Hepatocyte (in vitro differentiated cells): ENCODE data around the gene PIGN. TPM values are rescaled to one million over a fixed set of nuclear protein-coding genes. Genes with fewer than 3 reads are reported as not detected.

Experiments used
- DNase-seq: peaks from one replicate; pipeline ENCODE4 v3.0.0-alpha.2; 2016; ENCODE audit warnings: low spot score
- H2AFZ ChIP-seq: fragments of 200-600 bp; sonication (generic); 2 replicates; pipeline ENCODE4 v1.6.0; 2016; ENCODE audit warnings: antibody characterized with exemption, mild to moderate bottlenecking
- H3K27ac ChIP-seq: fragments of 200-600 bp; sonication (generic); 2 replicates; pipeline ENCODE4 v1.5.1; 2016; ENCODE audit warnings: mild to moderate bottlenecking
- H3K27me3 ChIP-seq: fragments of 200-600 bp; sonication (generic); 2 replicates; pipeline ENCODE4 v1.6.1; 2016
- H3K36me3 ChIP-seq: fragments of 200-600 bp; sonication (generic); replicated peaks from 2 replicates; pipeline ENCODE4 v1.5.1; 2016; ENCODE audit warnings: low read depth; ENCODE audit not compliant: insufficient read depth
- H3K4me1 ChIP-seq: fragments of 200-600 bp; sonication (generic); 2 replicates; pipeline ENCODE4 v1.5.1; 2016; ENCODE audit warnings: mild to moderate bottlenecking, moderate library complexity; ENCODE audit not compliant: insufficient read depth
- H3K4me2 ChIP-seq: fragments of 200-600 bp; sonication (generic); 2 replicates; pipeline ENCODE4 v1.6.0; 2016
- H3K4me3 ChIP-seq: fragments of 200-600 bp; sonication (generic); 2 replicates; pipeline ENCODE4 v1.5.1; 2016; ENCODE audit warnings: mild to moderate bottlenecking
- H3K79me2 ChIP-seq: fragments of 200-600 bp; sonication (generic); 2 replicates; pipeline ENCODE4 v1.6.0; 2017; ENCODE audit warnings: mild to moderate bottlenecking
- H3K9me2 ChIP-seq: fragments of 200-600 bp; sonication (generic); replicated peaks from 2 replicates; pipeline ENCODE4 v1.6.0; 2017; ENCODE audit warnings: mild to moderate bottlenecking; ENCODE audit not compliant: insufficient read depth
- H3K9me3 ChIP-seq: fragments of 200-600 bp; sonication (generic); 2 replicates; pipeline ENCODE4 v1.5.1; 2016; ENCODE audit warnings: low read depth, mild to moderate bottlenecking
- H4K20me1 ChIP-seq: fragments of 200-600 bp; sonication (generic); 2 replicates; pipeline ENCODE4 v1.6.0; 2016; ENCODE audit warnings: mild to moderate bottlenecking; ENCODE audit not compliant: insufficient read depth, poor library complexity, severe bottlenecking
- CTCF ChIP-seq: fragments of 200-600 bp; sonication (generic); IDR thresholded peaks from 2 replicates; pipeline ENCODE4 v1.5.1; 2016; ENCODE audit warnings: antibody characterized with exemption, mild to moderate bottlenecking; ENCODE audit not compliant: poor library complexity
- EZH2 ChIP-seq: fragments of 200-600 bp; sonication (generic); IDR thresholded peaks from 2 replicates; pipeline ENCODE4 v1.6.1; 2016; ENCODE audit warnings: antibody characterized with exemption, mild to moderate bottlenecking, borderline replicate concordance
- EZH2phosphoT487 ChIP-seq: fragments of 200-600 bp; sonication (generic); IDR thresholded peaks from one replicate; pipeline ENCODE4 v1.6.1; 2018; ENCODE audit warnings: antibody characterized with exemption, mild to moderate bottlenecking, low read depth, moderate library complexity; ENCODE audit not compliant: unreplicated experiment, severe bottlenecking
- WGBS: methylation state at CpG from one replicate; pipeline ENCODE4 v1.1.6; 2016; ENCODE audit warnings: low lambda C conversion rate; ENCODE audit errors: missing lambda C conversion rate; 5-methylcytosine and 5-hydroxymethylcytosine counted together
- polyA plus RNA-seq: library from polyadenylated mRNA; unstranded; fragments of >200 nt; fragmentation: Nextera tagmentation; extraction: Ambion mirVana; gene quantifications from 2 replicates; pipeline ENCODE4 v1.2.1, GENCODE V29; 2016
- total RNA-seq: library from RNA; depleted of rRNA; stranded (reverse); fragments of >200 nt; gene quantifications from 2 replicates; pipeline ENCODE4 v1.2.3, GENCODE V29; 2014

Gene PIGN
- total and polyA plus RNA-seq, 2 experiments from 2014 or later = 18.9 to 42.9 TPM

- Histone ChIP-seq H3K36me3 (no peaks in the 10 kb centered on the region), H3K4me3 (no peak overlapping the region), H3K9me2 (no peaks in the 10 kb centered on the region), H2AFZ (no peak overlapping the region), H3K27me3 (no peaks in the 10 kb centered on the region), H3K4me1 (no peaks in the 10 kb centered on the region), H3K27ac (no peak overlapping the region), H3K9me3 (no peaks in the 10 kb centered on the region), H4K20me1 (no peaks in the 10 kb centered on the region), H3K4me2 (no peak overlapping the region), H3K79me2 (no peaks in the 10 kb centered on the region)
- WGBS = 90% methylated on average over 9 of the region's 9 CpGs
- no peak for DNase-seq
- TF ChIP-seq EZH2 = no peak
- TF ChIP-seq CTCF = no peak
- no peak for TF ChIP-seq EZH2phosphoT487
Observed at GRCh38 chr18:62151068-62151771, 35.6 kb downstream of the PIGN start.

- H3K27me3 ChIP-seq = no peaks in the 10 kb centered on the region
- H3K9me2 ChIP-seq = no peaks in the 10 kb centered on the region
- no peak overlapping the region for H3K4me2 ChIP-seq
- H3K9me3 ChIP-seq = no peaks in the 10 kb centered on the region
- H2AFZ ChIP-seq = no peak overlapping the region
- H3K4me3 ChIP-seq = no peak overlapping the region
- no peaks in the 10 kb centered on the region for H4K20me1 ChIP-seq
- DNase-seq = no peak
- no peaks in the 10 kb centered on the region for H3K36me3 ChIP-seq
- no peak overlapping the region for H3K27ac ChIP-seq
- no peaks in the 10 kb centered on the region for H3K4me1 ChIP-seq
- no peaks in the 10 kb centered on the region for H3K79me2 ChIP-seq
- 97% methylated on average over 2 of the region's 2 CpGs for WGBS
- no peak for TF ChIP-seq EZH2phosphoT487
- no peak for TF ChIP-seq EZH2
- TF ChIP-seq CTCF = no peak
Observed at GRCh38 chr18:62144338-62144737, 42.5 kb downstream of the PIGN start.

GRCh38 chr18:62140259-62140658 lies 46.6 kb downstream of the PIGN start:
- Histone ChIP-seq H3K36me3 (no peaks in the 10 kb centered on the region), H3K27ac (no peak overlapping the region), H3K79me2 (no peaks in the 10 kb centered on the region), H2AFZ (no peak overlapping the region), H3K9me3 (no peaks in the 10 kb centered on the region), H3K4me3 (no peak overlapping the region), H3K9me2 (no peaks in the 10 kb centered on the region), H4K20me1 (no peaks in the 10 kb centered on the region), H3K27me3 (no peaks in the 10 kb centered on the region), H3K4me1 (no peaks in the 10 kb centered on the region), H3K4me2 (no peak overlapping the region)
- DNase-seq = no peak
- no peak for TF ChIP-seq EZH2
- TF ChIP-seq CTCF = no peak
- no peak for TF ChIP-seq EZH2phosphoT487
- 100% methylated on average over 1 of the region's 1 CpG for WGBS
